Measurements from ENCODE around the gene ACADS.

DNA sequence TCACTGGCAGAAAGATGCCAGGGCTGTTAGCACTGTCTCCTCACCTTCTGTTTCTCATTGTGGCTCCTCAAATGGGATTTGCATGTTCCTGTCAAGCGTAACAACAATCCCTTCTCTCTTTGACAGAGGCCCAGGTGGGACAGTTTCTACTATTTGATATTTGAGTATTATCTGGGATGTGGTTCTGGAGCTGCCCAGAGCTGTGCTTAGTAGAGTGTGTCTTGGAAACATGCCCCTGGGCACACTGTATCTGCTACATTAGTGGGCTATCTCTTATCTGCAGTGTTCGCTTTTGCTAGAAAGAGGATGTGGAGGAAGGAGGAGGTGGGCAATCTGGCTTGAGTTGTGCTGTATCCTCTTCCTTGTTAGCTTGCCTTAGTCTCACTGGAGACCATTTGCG is 3.8 kb upstream of the ACADS start:
- TF ChIP-seq, protein P1, sequence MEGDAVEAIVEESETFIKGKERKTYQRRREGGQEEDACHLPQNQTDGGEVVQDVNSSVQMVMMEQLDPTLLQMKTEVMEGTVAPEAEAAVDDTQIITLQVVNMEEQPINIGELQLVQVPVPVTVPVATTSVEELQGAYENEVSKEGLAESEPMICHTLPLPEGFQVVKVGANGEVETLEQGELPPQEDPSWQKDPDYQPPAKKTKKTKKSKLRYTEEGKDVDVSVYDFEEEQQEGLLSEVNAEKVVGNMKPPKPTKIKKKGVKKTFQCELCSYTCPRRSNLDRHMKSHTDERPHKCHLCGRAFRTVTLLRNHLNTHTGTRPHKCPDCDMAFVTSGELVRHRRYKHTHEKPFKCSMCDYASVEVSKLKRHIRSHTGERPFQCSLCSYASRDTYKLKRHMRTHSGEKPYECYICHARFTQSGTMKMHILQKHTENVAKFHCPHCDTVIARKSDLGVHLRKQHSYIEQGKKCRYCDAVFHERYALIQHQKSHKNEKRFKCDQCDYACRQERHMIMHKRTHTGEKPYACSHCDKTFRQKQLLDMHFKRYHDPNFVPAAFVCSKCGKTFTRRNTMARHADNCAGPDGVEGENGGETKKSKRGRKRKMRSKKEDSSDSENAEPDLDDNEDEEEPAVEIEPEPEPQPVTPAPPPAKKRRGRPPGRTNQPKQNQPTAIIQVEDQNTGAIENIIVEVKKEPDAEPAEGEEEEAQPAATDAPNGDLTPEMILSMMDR (IDR thresholded peaks at IDR 0.05), result no peak
- no peak for TF ChIP-seq POLR2A (IDR thresholded peaks at IDR 0.05)

Data from heart left ventricle (tissue), 13 donors.